ENCODE measurements around the gene C13orf46.

C13orf46 gene

DNA sequence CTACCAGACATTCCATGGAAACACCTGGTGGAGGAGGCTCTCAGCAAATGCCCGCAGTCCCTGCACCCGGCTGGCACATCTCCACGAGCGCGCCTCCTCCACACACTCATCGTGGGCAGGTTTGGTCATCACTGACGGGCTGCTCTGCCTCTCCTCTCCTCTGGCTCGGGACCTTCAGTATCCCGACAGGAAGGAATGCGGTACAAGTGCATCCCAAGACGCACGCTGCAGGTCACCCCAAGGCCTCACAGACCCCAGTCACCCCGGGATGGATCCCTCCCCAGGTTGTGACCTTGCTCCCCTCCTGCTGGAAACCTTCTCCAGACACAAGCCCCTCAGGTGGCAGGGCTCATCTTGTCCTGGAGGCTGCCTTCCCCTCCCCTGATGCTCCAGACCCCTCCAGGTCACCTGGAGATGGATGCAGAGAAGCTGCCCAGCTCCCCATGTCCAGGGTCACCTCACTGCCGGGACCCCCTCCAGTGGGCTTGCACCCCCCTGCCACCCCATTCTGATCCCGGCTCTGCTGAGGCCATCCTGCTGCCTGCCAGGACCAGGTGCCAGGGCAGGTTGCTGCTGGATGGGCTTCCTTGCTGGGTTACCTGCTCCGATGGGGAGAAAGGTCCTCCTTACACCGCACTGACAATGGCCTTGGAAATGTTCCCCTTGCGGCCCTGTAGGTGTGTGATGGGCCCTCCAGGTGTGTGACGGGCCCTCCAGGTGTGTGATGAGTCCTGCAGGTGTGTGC lies 29.9 kb downstream of the C13orf46 start:
- no peak for DNase-seq (ENCODE audit: low read depth, low spot score)
- no peak overlapping the region for H3K27ac ChIP-seq

DNA sequence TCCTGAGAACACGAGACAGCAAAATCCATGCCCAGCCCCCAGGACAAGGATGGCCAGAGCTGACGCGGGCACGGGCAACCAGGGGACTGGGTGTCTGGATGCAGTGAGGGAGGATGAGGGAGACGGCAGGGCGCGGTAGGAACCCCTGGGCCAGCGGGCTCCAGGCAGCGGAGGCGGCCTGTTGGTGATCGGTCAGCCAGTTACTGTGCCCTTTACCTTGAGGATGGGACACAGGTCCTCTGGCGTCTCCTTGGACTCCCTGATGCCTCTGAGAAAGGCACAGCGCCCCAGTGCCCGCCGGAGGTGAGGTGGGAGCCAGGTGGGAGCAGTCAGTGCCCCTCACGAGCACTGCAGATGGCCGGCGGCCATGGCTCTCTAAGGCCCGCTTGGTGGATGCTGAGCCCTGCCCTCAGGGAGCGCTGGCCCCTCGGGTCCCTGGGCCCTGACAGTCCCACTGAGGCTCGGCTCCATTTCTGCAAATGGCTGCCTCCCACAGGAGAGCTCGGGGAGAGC lies 31.2 kb downstream of the C13orf46 start:
- no peak for DNase-seq (ENCODE audit: low read depth, low spot score)
- no peak overlapping the region for H3K27ac ChIP-seq

DNA sequence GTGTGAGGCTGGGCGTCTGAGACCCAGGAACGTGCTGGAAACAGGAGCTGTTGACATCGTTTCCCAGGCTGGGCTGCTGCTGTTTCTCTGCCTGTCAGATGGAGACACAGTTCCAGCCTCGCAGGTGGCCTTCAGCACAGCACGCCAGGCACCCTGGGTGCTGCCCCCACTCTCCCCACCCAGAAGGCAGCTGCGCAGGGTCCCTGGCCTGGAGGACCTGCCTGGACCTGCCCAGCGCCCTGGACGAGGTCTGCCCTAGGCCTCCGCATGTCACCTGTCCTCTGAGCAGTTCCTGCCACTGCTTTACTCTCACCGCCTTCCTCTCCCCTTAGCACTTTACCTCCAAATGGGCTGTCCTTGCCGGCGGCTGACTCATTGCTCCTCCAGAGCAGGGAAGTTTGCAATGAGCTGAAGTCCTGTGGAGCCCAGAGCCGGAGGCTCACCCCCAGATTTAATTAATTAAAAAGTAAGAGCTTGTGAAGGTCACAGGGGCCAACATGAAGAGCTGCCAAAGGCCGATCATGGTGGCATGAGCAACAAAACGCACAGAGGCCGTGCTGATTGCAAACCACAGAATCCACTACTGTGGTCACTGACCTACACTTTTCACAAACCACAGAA lies 32.2 kb downstream of the C13orf46 start:
- no peak for DNase-seq (ENCODE audit: low read depth, low spot score)
- H3K27ac ChIP-seq = no peak overlapping the region

DNA sequence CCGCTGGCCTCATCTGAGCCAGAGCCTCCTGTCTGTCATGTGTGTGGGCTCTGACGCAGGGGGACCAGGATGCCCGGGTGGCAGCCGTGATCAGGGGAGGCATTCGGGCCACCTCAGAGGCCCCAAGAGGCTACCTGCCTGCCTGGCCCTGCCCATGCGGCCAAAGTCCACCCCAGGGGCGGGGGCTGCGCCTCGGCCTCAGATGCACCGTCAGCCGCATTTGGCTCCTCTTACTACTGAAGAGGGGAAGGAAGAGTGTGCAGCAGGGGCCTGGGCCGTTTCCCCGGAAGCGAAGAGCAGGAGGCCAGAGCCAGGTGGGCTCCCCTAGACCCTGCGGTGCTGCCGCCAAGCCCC lies 34.0 kb downstream of the C13orf46 start:
- H3K27ac ChIP-seq = no peak overlapping the region
- DNase-seq (ENCODE audit: low read depth, low spot score) = no peak

DNA sequence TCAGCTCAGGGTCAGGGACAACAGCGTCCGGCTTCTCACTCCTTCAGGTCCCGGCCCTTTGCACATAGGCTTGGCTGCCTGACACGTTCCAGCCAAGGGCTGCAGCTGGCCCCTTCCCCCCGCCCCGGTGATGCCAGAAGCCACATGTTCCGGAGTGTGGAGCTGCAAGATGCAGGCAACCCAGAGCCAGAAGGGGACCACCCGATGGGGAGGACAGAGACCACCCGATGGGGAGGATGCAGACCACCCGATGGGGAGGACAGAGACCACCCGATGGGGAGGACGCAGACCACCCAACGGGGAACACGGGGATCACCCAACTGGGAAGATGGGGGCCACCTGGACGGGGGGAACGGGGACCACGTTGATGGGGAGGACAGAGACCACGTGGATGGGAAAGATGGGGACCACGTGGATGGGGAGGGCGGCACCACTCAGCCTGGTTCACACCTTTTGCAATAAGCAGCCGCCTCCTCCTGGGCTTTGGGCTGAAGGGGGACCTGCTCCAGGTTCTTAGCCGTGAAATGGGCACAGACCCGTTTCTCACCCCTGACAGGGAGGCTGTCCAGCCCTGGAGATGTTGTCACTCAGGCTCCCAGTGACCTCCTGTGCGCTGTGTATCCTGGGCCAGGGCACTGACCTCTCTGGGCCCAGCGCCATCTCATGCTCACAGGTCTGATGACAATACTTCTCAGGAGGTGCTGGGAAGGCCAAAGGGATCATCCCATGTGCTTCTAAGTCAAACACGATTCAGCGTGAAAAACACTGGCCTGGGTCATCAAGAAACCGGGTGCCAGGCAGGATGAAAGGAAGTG lies 34.5 kb downstream of the C13orf46 start:
- DNase-seq (ENCODE audit: low read depth, low spot score) = no peak
- no peak overlapping the region for H3K27ac ChIP-seq

DNA sequence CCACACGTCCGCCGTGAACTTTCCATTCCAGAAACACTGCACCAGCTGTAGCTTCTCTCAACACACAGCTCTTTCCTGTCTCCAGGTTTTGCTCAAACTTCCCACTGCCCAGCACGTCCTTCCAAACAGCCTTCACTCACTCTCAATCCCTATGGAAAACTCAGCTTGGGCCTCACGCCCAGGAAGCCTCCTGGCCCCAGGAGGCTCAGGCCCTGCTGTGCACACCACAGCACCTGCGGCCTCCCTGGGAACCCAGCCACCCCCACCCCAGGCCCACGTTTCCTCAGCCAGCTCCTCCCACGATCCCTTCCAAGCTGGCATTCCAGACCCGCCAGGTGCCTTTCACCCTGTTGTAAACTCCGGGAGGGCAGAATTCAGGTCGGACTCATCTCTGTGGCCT lies 35.2 kb downstream of the C13orf46 start:
- DNase-seq (ENCODE audit: low read depth, low spot score) = no peak
- no peak overlapping the region for H3K27ac ChIP-seq

DNA sequence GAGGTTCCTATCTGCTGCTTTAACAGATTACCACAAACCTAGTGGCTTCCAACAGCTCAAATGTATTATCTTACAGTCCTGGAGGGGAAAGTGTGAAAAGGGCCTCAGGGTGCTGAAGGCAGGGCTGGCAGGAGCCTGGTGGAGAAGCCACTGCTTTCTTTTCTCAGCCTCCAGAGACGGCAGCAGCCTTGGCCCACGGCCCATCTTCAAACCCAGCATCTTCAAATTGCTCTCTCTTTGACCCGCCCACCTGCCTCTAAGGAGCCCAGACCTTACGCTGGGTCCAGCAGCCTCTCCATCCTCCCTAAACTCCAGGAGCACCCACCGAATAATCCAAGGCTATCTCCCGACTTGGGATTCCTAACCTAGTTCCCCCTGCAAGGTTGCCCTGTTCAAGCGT lies 35.6 kb downstream of the C13orf46 start:
- no peak overlapping the region for H3K27ac ChIP-seq
- DNase-seq (ENCODE audit: low read depth, low spot score) = no peak

DNA sequence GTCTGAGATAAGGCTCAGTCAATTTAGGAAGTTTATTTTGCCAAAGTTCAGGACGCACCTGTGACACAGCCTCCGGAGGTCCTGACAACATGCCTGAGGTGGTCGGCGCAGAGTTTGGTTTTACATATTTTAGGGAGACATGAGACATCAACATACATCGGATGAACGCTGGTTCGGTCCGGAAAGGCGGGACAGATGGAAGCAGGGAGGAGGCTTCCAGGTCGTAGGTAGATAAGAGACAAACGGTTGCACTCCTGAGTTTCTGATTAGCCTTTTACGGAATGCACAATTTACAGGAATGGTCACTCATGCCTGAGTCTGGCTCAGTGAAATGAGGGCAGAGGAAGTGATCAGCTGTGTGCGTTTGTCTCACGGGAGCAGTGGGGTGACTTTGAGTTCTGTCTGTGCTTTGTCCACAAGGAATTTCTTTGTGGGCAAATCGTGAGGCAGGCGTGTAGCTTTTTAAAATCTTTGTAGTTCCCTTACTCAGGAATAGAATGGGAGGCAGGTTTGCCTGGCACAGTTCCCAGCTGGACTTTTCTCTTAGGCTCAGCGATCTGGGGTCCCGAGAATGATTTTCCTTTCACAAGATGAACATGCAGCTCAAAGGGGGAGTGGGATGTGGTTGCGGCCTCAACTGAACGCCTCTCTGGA lies 36.2 kb downstream of the C13orf46 start:
- no peak overlapping the region for H3K27ac ChIP-seq
- no peak for DNase-seq (ENCODE audit: low read depth, low spot score)

DNA sequence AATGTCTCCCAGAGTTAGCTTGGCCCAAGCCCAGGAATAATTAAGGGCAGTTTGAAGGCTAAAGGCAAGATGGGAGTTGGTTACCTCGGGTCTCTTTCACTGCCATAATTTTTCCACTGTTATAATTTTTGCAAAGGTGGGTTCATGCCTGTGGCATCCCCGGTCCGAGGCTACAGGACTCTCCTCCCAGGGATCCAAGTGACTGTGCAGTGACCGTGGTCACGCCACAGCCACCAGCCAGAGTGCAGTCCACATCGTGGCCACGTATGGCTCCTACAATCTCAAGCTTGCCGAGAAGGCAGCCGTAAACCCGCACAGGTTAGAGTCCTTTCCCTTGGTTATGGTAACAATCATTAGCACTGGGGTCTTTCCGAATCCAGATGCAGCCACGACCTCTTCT lies 36.8 kb downstream of the C13orf46 start:
- no peak for DNase-seq (ENCODE audit: low read depth, low spot score)
- no peak overlapping the region for H3K27ac ChIP-seq

DNA sequence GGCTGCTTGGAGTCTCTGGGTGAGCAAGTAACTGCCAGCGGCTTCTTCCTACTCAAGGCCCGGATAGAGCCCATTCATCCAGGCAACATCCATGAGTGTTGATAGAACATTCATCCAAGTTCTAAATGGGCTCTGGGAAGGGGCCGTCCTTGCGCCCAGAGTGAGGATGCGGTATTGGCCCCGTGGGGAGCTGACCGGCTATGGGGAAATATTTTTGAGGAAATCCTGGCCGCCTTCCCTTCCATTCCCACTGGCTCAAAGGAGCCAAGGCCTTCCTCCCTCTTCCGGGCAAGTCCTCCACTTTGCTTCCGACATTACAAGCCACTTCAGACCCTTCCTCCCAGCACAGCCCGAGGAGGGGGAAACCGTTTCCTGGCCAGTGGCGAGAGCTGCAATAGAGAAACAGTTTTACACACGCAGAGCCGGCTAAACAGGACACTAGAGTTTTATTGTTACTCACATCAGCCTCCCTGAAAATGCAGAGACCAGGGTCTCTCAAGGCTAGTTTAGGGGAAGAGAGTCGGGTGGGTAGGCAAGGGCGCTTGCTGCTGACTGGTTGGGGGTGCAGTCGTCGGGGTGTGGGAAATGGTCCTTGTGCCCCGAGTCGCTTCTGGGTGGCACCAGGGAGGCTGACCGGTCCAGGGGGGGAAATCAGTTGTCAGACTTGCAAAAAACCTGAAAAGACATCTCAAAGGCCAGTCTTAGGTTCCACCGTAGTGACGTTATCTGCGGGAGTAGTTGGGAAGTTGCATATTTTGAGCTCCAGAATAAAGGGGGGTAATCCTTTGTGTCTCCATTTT lies 37.5 kb downstream of the C13orf46 start:
- H3K27ac ChIP-seq = no peak overlapping the region
- no peak for DNase-seq (ENCODE audit: low read depth, low spot score)

DNA sequence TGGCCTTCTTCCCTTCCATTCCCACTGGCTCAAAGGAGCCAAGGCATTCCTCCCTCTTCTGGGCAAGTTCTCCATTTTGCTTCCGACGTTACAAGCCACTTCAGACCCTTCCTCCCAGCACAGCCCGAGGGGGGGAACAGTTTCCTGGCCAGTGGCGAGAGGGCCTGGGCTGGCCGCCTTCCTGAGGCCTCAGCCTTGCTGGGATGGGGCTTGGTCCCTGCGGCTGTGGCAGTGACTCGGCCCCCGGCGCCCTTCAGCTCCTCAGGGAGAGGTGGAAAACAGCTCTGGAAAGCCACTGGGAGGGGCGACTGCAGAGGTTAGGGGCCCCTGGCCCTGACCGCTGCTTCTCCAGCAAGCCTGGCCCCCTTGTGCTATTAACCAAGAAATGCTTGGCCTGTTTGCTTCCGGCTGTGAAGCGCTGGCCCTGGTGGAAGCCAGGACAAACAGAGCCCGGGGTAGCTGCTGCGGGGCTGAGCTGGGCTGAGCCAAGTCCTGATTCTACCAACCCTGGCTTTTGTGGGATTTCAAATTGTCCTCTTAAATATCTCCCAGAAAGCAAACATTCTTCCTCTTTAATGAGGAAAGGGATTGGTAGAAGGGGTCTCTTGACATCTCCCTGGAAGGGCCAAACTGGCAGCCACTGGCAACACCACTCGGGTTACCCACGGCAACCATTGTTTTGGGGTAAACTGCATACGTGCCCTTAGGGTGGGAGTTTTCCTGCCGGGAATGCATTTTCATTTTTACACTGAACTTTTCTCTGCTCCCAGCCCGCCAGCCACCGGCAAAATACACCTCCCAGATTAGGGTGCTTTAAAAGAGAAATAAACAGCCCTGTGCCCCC lies 38.7 kb downstream of the C13orf46 start:
- no peak overlapping the region for H3K27ac ChIP-seq
- DNase-seq (ENCODE audit: low read depth, low spot score) = no peak

DNA sequence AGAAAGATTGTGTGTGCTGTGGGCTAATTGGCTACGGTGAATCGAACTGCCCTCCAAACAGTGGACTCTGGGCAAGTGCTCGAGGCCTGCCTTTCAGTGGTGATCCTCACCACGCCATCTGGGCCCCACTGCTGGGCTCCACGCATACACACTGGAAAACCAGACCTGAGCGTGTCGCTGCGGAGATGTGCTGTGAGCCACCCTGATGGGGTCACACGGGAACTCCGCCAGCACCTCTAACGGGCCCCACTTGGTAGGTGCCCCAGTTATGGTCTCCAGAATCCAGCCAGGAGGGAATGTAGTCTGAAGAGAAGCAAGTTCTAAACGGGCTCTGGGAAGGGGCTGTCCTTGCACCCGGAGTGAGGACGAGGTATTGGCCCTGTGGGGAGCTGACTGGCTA lies 39.3 kb downstream of the C13orf46 start:
- H3K27ac ChIP-seq = no peak overlapping the region
- no peak for DNase-seq (ENCODE audit: low read depth, low spot score)

DNA sequence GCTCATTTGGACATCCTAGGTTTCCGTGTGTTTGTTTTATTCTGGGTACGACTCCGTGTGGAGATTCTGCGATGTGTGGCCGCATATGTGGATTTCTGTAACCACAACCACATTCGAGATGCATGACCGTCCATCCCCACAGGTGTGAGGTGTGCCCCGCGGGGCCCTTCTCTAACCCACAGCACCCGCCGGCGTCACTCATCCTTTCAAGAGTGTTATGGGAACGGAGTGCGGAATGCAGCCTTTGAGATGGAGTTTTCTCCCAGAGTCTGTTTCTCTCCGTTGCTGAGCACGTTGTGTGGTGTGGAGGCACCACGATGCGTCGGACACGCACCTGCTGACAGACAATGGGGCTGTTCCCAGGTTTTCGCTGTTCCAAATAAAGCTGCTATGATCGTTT lies 40.0 kb downstream of the C13orf46 start:
- H3K27ac ChIP-seq = no peak overlapping the region
- no peak for DNase-seq (ENCODE audit: low read depth, low spot score)

DNA sequence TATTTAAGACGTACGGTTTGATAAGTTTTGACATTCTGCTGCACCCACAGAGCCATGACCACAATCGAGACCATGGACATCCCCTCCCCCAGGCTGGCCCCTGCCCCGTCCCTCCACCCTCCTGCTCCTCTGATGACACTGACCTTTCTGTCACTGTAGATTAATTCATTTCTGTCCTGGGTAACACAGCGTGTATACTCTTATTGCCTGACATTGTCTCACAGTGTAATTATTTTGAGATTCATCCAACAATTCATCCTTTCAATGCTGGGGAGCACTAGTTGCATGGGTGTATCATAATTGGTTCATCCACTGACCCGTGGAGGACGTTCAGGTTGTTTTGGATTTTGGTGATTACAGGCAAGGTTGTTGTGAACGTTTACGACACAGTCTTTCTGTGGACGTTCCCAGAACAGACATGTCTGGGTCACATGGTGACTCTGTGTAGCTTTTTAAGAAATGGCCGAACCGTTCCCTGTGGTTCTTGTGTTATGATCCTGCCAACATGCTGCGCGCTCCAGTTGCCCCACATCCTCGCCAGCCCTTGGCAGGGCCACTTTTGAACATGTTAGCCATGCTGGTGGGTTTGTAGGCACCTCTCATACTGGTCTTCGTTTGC lies 41.9 kb downstream of the C13orf46 start:
- H3K27ac ChIP-seq = no peak overlapping the region
- no peak for DNase-seq (ENCODE audit: low read depth, low spot score)

DNA sequence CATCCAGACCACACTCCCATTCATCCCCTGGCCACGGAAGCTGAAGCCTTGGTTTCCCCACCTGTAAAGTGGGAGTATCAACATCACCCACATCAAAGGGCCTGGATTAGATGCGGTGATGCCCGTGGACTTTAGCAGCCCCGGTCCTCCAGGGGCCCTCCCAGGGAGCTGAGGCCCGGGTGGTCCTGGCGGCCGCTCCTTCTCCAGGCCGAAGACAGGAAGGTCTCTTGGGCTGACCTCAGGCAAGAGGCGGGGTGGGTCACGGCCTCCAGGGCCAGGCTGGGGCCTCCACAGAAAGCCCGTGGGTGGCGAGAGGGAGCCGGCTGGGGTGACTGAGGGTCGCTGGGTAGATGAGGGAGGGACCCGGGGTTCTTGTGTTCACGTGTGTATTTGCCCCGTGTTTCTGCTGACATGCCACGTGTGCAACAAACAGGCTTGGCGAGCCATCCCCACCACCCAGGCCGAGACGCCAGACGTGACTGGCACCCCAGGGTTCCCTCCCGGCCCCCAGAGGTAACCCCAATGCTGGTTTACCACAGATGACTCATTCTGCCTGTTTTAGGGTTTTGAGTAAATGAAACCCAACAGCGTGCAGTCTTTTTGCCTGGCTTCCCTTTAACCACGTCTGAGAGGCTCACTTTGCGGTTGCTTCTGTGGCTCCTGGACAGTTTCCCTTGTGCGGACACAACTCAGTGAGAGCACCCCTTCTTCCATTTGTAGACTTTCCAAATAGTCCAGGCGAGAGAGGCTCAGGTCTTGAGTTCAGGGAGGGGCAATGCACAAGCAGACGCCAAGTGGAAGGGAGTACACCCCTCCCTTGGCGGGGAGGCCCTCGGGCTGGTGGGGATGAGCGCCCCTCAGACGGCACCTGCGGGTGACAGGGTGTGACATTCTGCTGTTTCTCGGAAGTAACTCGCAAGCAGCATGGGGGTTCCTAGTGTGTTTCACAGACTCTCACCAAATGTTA lies 42.9 kb downstream of the C13orf46 start:
- no peak overlapping the region for H3K27ac ChIP-seq
- DNase-seq (ENCODE audit: low read depth, low spot score) = no peak

DNA sequence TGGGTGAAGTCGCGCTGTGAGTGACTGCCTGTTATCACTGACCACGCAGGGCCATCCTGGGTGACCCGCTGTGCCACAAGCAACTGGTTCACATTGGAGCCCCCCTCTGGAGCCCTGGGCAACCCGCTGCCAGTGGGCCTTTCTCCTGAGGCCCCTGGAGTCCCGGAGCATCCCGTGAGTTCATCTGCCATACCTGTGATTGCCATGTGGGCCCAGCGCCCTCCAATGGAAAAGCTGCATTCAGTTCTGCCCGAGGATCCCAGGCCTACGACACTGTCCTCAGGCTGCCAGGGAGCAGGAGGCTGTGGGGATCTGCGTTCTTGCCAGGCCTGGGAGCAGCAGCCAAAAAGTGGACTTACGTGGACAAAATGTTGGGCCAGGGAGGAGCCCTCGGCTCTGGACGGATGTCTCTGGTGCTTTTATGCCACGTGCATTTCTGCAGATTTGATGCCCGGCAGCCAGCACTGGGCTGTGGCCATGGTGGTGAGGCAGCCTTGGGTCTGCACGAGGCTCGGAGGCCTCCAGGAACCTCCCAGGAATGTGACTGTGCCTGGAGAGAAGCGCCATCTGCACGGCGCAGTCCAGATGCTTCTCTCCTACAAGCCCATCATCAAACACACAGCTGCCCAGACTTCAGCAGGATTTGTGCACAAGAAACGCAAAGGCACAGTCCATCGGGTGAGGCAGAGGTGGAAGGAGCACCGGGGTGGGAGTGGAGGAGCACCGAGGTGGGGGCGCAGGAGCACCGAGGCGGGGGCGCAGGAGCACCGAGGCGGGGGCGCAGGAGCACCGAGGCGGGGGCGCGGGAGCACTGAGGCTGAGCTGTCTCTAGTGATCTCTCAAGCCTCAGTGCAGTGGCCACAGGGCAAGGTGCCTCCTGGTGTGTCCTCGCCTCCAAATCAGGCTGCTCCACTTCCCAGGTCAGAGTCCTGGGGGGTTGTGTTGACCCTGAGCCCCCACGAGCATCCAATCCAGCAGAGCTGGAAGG lies 44.0 kb downstream of the C13orf46 start:
- H3K27ac ChIP-seq = no peak overlapping the region
- no peak for DNase-seq (ENCODE audit: low read depth, low spot score)

All from epithelial cell of prostate (primary cell).